ENCODE measurements around the gene EIF4A3. TPM values are rescaled to one million over a fixed set of nuclear protein-coding genes. Genes with fewer than 3 reads are reported as not detected.
A peak's percentile ranks its signal among the peaks of the same experiment; 100 is the strongest.

The EIF4A3 gene
- total RNA-seq, 1 experiment from 2014 or later: 190 TPM

DNA sequence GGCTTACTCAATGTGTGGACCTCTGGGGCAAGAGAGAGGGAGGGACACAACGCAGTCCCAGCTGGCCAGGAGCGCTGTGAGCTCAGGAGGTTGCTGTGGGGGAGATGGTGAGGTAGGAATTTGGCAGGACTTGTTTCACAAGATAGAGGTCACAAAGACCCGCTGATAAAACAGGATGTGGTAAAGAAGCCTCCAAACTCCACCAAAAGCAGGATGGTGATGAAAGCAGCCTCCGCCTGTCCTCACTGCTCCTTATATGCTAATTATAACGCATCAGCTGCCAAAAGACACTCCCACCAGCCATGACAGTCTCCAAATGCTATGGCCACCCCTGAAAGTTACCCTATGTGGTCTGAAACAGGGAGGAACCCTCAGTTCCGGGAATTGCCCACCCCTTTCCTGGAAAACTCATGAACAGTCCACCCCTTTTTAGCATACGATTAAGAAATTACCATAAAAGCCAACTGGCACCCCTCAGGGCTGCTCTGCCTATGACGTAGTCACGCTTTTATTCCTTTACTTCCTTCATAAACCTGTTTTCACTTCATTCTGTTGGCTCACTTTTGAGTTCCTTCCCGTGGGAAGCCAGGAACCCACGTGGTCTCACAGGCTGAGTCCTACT lies 5.3 kb upstream of the EIF4A3 start:
- Mint-ChIP-seq H3K36me3 (ENCODE audit: insufficient read depth, unreplicated experiment) (peaks cover 11% of the 10 kb centered on the region), H3K9me3 (ENCODE audit: unreplicated experiment) (peaks cover 38% of the 10 kb centered on the region), H3K27ac (ENCODE audit: unreplicated experiment) (no peak overlapping the region), H3K4me1 (ENCODE audit: low read depth, unreplicated experiment) (no peaks in the 10 kb centered on the region), H3K4me3 (ENCODE audit: unreplicated experiment) (no peak overlapping the region), H3K27me3 (ENCODE audit: insufficient read depth, unreplicated experiment) (no peaks in the 10 kb centered on the region)
- Histone ChIP-seq H3K4me3 (ENCODE audit: low read depth, low read length) (no peak overlapping the region), H3K27me3 (replicated peaks; ENCODE audit: control insufficient read depth, insufficient read depth, low read length) (no peaks in the 10 kb centered on the region), H3K9me3 (peaks cover 27% of the 10 kb centered on the region), H3K36me3 (ENCODE audit: control insufficient read depth, insufficient read depth, low read length) (no peaks in the 10 kb centered on the region), H3K4me1 (no peaks in the 10 kb centered on the region)
- intact Hi-C loops (cut with micrococcal nuclease; ENCODE audit: unreplicated experiment): no loop called here
- POLR2A ChIA-PET: no interaction called here
- CTCF ChIA-PET: no interaction called here
- BruUV-seq (replicated peaks): no TSS peak
- TF ChIP-seq, protein P1, sequence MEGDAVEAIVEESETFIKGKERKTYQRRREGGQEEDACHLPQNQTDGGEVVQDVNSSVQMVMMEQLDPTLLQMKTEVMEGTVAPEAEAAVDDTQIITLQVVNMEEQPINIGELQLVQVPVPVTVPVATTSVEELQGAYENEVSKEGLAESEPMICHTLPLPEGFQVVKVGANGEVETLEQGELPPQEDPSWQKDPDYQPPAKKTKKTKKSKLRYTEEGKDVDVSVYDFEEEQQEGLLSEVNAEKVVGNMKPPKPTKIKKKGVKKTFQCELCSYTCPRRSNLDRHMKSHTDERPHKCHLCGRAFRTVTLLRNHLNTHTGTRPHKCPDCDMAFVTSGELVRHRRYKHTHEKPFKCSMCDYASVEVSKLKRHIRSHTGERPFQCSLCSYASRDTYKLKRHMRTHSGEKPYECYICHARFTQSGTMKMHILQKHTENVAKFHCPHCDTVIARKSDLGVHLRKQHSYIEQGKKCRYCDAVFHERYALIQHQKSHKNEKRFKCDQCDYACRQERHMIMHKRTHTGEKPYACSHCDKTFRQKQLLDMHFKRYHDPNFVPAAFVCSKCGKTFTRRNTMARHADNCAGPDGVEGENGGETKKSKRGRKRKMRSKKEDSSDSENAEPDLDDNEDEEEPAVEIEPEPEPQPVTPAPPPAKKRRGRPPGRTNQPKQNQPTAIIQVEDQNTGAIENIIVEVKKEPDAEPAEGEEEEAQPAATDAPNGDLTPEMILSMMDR (IDR thresholded peaks at IDR 0.05; ENCODE audit: insufficient read depth in 1 of 2, low read depth in 1 of 2, low read length in 1 of 2, severe bottlenecking in 1 of 2, unreplicated experiment in 1 of 2): no peak
- no peak for DNase-seq

DNA sequence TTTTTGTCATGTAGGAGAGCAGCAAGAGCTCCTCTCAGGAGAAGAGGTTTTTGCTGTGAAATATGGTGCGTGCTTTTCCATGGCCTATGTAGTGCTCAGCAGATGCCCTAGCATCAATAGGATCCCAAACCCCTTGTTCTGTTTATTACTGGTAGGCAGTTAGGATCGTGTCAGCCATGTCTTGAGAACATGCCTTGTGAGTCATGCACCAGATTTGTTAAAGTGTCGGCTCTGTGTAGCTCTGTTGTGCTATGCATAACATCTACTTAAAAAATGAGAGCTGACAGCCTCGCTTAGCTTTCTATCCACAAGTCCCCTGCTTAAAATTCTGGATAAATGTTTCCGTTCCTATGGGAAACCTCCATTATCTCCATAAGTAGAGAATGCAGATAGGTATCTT lies 4.4 kb upstream of the EIF4A3 start:
- TF ChIP-seq, protein P1 (IDR thresholded peaks at IDR 0.05; ENCODE audit: insufficient read depth in 1 of 2, low read depth in 1 of 2, low read length in 1 of 2, severe bottlenecking in 1 of 2, unreplicated experiment in 1 of 2): no peak
- BruUV-seq (replicated peaks): no TSS peak
- Histone ChIP-seq H3K36me3 (ENCODE audit: control insufficient read depth, insufficient read depth, low read length) (no peaks in the 10 kb centered on the region), H3K9me3 (peaks cover 18% of the 10 kb centered on the region), H3K4me3 (ENCODE audit: low read depth, low read length) (no peak overlapping the region), H3K4me1 (no peaks in the 10 kb centered on the region), H3K27me3 (replicated peaks; ENCODE audit: control insufficient read depth, insufficient read depth, low read length) (no peaks in the 10 kb centered on the region)
- Mint-ChIP-seq H3K9me3 (ENCODE audit: unreplicated experiment) (peaks cover 36% of the 10 kb centered on the region), H3K27me3 (ENCODE audit: insufficient read depth, unreplicated experiment) (no peaks in the 10 kb centered on the region), H3K36me3 (ENCODE audit: insufficient read depth, unreplicated experiment) (peaks cover 18% of the 10 kb centered on the region), H3K4me3 (ENCODE audit: unreplicated experiment) (no peak overlapping the region), H3K27ac (ENCODE audit: unreplicated experiment) (no peak overlapping the region), H3K4me1 (ENCODE audit: low read depth, unreplicated experiment) (peaks cover under 1% of the 10 kb centered on the region)
- no peak for DNase-seq
- intact Hi-C loops (cut with micrococcal nuclease; ENCODE audit: unreplicated experiment): no loop called here
- CTCF ChIA-PET: no interaction called here
- POLR2A ChIA-PET: no interaction called here

DNA sequence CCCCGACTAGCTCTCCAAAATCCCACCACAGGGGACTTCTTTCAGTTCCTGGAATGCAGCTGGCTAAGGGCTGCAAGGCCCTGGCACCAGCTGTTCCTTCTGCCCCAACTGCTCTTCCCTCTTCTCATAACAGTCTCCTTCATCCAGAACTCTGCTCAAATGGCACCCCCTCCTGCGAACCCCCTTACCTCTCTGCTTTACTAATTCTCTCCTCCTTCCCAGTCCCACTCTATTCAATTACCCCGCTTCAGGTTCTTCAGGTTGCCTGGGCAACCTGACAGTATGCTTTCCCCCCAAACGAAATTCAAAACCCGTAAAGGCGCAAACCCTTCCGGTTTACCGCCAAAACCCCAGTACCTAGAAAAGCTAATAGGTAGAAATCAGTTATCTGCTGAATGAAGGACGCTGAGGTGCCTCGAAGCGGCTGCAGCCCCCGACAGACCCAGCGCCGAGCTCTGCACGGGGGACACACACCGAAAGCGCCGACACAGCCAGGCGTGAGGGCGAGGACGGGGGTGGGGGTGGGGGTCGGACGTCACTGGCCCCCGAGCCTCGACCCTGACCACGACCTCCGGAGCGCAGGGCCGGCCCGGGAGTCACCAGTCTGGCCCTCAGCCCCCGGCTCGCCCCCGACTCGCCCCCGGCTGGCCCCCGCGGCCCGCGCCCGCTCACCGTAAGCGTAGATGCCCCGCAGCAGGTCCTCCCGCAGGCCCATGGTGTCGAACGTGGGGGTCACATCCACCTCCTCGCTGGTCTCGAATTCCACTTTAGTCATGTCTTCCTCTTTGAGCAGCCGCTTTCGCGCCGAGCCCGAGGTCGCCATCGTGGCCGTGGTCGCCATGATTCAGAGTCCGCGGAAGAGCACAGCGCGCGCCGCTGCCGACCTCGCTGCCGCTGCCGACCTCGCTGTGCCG lies 550 bp downstream of the EIF4A3 start:
- peak overlapping the region; percentile 55 for H3K27ac Mint-ChIP-seq (ENCODE audit: unreplicated experiment)
- peaks cover 11% of the 10 kb centered on the region for H3K4me1 Mint-ChIP-seq (ENCODE audit: low read depth, unreplicated experiment)
- TF ChIP-seq, protein P1 (IDR thresholded peaks at IDR 0.05; ENCODE audit: insufficient read depth in 1 of 2, low read depth in 1 of 2, low read length in 1 of 2, severe bottlenecking in 1 of 2, unreplicated experiment in 1 of 2): no peak
- no TSS peak for BruUV-seq (replicated peaks)
- no peaks in the 10 kb centered on the region for H3K9me3 Mint-ChIP-seq (ENCODE audit: unreplicated experiment)
- POLR2A ChIA-PET: interaction anchor here (0.6 to 1.7 kb wide), 6 partner anchors 19 to 1877 kb away, joined by 3 to 15 read pairs (median 6); partner anchors contain the start of genes GAA, LRRC45 and SLC26A11
- H3K36me3 ChIP-seq (ENCODE audit: control insufficient read depth, insufficient read depth, low read length): peaks cover 5% of the 10 kb centered on the region
- peak overlapping the region; percentile 99 for H3K4me3 ChIP-seq (ENCODE audit: low read depth, low read length)
- no peaks in the 10 kb centered on the region for H3K9me3 ChIP-seq
- H3K27me3 ChIP-seq (replicated peaks; ENCODE audit: control insufficient read depth, insufficient read depth, low read length): no peaks in the 10 kb centered on the region
- no peaks in the 10 kb centered on the region for H3K27me3 Mint-ChIP-seq (ENCODE audit: insufficient read depth, unreplicated experiment)
- no peak for DNase-seq
- H3K4me1 ChIP-seq: peaks cover 10% of the 10 kb centered on the region
- CTCF ChIA-PET: interaction anchor here (1.0 to 2.5 kb wide), 2 partner anchors 22 to 45 kb away, joined by 3 to 16 read pairs; partner anchors contain the start of gene GAA
- intact Hi-C loops (cut with micrococcal nuclease; ENCODE audit: unreplicated experiment): loop anchor here (1.0 to 5.0 kb wide), 2 partner anchors 29 to 76 kb away; partner anchors contain the start of genes SGSH and SLC26A11
- peaks cover 63% of the 10 kb centered on the region for H3K36me3 Mint-ChIP-seq (ENCODE audit: insufficient read depth, unreplicated experiment)
- H3K4me3 Mint-ChIP-seq (ENCODE audit: unreplicated experiment): peak overlapping the region; percentile 81
